ENCODE data around the gene CSH1. TPM values are rescaled to one million over a fixed set of nuclear protein-coding genes. Genes with fewer than 3 reads are reported as not detected.
A peak's percentile ranks its signal among the peaks of the same experiment; 100 is the strongest.
"Not testable (repeated sequence)": the region's sequence is repeated elsewhere in the genome, so short reads cannot be mapped to it uniquely, and the experiment has no call there.

Gene CSH1
- total RNA-seq, 1 donor from 2014 or later: not detected

- no peak for DNase-seq (ENCODE audit: low read depth)
Observed at GRCh38 chr17:63928966-63929695, 32.8 kb upstream of the CSH1 start.

- no peak for DNase-seq (ENCODE audit: low read depth)
Observed at GRCh38 chr17:63928172-63928666, 31.8 kb upstream of the CSH1 start.

GRCh38 chr17:63927464-63928171 lies 31.2 kb upstream of the CSH1 start:
- no peak for DNase-seq (ENCODE audit: low read depth)

- no peak for DNase-seq (ENCODE audit: low read depth)
Observed at GRCh38 chr17:63926164-63926563, 29.8 kb upstream of the CSH1 start.

- DNase-seq (ENCODE audit: low read depth): no peak
Observed at GRCh38 chr17:63925615-63926014, 29.2 kb upstream of the CSH1 start.

GRCh38 chr17:63922402-63922801 lies 26.0 kb upstream of the CSH1 start:
- DNase-seq (ENCODE audit: low read depth): not testable (repeated sequence)

GRCh38 chr17:63920779-63921178 lies 24.4 kb upstream of the CSH1 start:
- not testable (repeated sequence) for DNase-seq (ENCODE audit: low read depth)

- DNase-seq (ENCODE audit: low read depth): not testable (repeated sequence)
Observed at GRCh38 chr17:63920050-63920449, 23.7 kb upstream of the CSH1 start.

GRCh38 chr17:63919311-63919723 lies 22.9 kb upstream of the CSH1 start:
- DNase-seq (ENCODE audit: low read depth): peak; percentile 27

GRCh38 chr17:63918789-63919305 lies 22.5 kb upstream of the CSH1 start, which contains the start of gene GH1:
Gene GH1, minus strand, starts transcription at chr17:63918839. Its CDS starts 63 bp downstream, at chr17:63918776.
- not testable (repeated sequence) for DNase-seq (ENCODE audit: low read depth)

- DNase-seq (ENCODE audit: low read depth): no peak
Observed at GRCh38 chr17:63918305-63918704, 21.9 kb upstream of the CSH1 start.

- DNase-seq (ENCODE audit: low read depth): no peak
Observed at GRCh38 chr17:63917646-63918045, 21.3 kb upstream of the CSH1 start.

GRCh38 chr17:63917206-63917605 lies 20.8 kb upstream of the CSH1 start:
- not testable (repeated sequence) for DNase-seq (ENCODE audit: low read depth)

GRCh38 chr17:63916566-63917185 lies 20.3 kb upstream of the CSH1 start:
- DNase-seq (ENCODE audit: low read depth): no peak

- not testable (repeated sequence) for DNase-seq (ENCODE audit: low read depth)
Observed at GRCh38 chr17:63915753-63916152, 19.4 kb upstream of the CSH1 start.

- no peak for DNase-seq (ENCODE audit: low read depth)
Observed at GRCh38 chr17:63914471-63914870, 18.1 kb upstream of the CSH1 start.

GRCh38 chr17:63911657-63912100 lies 15.3 kb upstream of the CSH1 start:
- DNase-seq (ENCODE audit: low read depth): no peak

GRCh38 chr17:63911041-63911635 lies 14.8 kb upstream of the CSH1 start, which contains the start of gene CSHL1:
Gene CSHL1, minus strand, starts transcription at chr17:63911258. Its CDS starts 62 bp downstream, at chr17:63911196.
- no peak for DNase-seq (ENCODE audit: low read depth)

- DNase-seq (ENCODE audit: low read depth): no peak
Observed at GRCh38 chr17:63910096-63910495, 13.7 kb upstream of the CSH1 start.

GRCh38 chr17:63909586-63909985 lies 13.2 kb upstream of the CSH1 start:
- DNase-seq (ENCODE audit: low read depth): not testable (repeated sequence)

GRCh38 chr17:63907161-63907778 lies 10.9 kb upstream of the CSH1 start:
- DNase-seq (ENCODE audit: low read depth): not testable (repeated sequence)
